Stimulated activated CD8-positive, alpha-beta memory T cell treated with anti-CD3 and anti-CD28 coated beads, Interleukin-4, amount 100 ng/mL, for 48 hours (primary cell): ENCODE measurements around the gene RGP1.

Experiments used
- DNase-seq: peaks from one replicate; pipeline ENCODE4 v3.0.0-alpha.2; 2020

The RGP1 gene

DNA sequence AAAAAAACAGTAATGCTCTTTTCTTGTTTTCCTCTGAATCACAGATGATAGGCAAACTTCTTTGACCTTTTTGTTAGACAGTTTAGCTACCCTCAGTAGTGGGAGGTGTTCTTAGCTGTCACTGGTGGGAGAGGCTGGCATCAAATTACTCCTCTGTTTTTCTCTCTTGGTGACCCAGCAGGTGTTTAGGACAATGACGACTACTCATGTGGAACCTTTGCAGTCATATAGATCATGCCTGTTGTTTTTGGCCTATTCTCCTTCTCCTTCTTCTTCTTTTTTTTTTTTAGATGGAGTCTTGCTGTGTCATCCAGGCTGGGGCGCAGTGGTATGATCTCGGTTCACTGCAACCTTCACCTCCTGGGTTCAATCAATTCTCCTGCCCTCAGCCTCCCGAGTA is 26.9 kb downstream of the RGP1 start:
- no peak for DNase-seq

DNA sequence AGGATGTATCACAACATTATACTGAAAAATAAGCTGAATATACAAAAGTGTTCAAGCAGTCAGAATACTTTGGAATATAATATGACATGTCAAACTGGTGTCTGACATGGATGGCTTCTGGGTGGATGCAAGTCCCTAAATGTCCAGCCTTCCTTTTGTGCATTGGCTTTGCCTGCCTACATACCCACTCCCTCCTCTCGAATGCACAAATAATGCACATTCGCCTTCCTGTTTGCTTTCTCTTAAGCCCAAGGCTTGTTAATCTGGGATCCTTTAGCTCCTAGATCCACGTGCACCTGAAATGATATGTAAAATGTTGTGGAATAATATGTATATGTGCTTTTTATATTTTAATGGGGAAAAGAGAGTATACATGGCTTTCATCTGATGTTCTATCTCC is 29.4 kb downstream of the RGP1 start:
- no peak for DNase-seq

DNA sequence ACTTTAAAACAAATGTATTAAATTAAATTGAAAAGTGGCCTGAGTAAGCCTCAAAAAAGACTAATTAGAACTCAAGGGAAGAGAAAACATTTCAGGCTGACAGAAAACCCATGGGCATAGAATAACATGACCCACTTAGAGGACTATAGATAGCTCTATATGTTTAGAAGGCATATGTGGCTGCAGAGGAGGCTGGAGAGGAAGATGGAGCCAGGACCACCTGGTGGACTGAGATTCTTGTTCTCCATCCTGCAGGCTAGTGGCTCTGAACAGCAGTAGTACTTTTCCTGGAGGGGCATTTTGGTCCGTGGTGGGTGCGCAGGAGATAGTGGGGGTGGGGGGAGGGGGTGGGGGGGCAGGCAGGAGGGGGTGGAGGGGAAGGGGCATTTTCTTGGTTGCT is 32.0 kb downstream of the RGP1 start:
- no peak for DNase-seq

DNA sequence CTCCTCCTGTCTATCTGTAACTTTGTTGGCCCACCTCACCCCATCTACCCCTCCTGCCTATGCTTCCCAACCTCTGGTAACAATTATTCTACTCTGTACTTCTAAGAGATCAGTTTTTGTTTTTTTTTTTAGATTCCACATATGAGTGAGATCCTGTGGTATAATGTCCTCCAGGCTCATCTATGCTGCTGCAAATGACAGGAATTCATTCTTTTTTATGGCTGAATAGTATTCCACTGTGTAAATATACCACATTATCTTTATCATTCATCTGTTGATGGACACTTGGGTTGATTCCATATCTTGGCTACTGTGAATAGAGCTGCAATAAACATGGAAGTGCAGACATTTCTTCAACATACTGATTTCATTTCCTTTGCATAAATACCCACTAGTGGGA is 34.3 kb downstream of the RGP1 start:
- DNase-seq: no peak

DNA sequence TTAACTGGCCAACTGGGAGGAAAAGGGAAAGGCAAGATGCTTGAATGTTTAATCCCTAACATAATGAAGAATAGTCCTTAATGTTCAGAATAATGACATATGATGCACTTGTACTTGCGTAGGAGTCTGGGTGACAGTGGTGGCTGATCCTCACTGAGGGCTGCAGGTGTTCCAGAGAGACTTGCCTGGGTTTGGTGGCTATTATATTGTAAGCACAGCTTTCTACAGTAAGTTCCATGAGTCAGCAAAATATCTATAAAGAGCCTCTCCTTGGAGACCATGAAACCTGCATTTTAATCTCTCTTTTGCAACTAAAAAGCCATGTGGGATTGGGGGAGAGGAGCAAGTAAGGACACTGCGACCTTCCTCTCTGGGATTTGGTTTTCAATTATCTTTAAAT is 40.5 kb downstream of the RGP1 start:
- DNase-seq: no peak

DNA sequence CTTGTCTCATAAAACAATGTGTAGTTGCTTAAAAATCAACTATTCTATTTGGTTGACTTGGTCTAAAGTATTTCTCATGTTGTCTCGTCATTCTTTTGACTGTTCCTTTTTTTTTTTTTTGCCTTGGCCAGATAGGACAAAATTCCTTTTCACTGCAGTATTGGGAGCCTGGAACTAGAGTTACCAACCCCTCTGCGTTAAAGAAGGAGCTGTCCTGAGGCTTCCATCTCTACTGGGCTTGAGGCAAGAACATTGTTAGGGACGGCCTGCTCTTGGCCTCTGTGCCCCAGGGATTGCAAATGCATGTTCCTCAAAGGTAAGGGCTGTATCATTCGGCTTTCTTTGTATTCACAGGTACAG is 40.9 kb downstream of the RGP1 start:
- DNase-seq: no peak

DNA sequence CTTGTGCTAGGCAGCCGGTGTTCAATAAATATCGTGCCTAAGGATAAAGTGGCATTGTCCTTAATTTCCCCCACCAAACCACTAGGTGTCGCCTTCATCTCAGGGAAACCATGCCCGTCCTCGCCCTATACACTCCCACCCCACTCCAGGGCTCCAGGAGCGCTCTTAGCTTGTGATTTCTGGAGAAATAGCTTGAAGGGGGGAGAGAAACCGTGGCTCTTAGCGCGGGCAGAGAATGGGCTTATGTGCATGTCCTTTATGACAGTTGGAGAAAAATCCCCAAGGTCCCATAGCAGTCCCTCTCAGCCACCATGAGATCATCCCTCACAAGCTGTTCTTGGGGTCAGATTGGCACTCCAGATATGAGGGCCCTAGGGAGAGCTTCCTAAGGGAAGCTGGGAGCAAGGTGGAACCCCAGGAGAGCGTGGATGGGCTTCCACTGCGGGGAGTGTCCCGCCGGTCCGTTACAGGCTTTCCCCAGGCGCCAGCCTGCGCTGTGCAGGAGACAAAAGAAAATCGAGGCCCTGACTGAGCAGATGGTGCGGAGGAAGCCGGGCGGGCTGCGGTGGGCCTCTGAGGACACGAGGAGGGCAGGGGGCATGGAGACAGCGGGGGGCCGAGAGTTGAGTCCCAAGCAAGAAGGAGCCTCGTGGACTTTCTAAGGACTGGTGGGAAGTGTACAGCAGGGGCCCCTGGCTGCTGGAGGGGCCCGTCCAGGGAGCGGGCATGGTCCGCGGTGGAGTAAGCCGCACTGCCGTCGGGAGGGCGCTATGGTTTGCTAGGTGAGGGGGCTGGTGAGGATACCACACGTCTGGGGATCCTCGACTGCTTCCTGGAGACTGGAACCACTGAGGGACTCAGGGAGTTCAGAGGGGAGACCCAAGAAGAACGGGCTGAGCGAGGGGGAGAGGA is 41.6 kb downstream of the RGP1 start:
- DNase-seq: peak; percentile 60

DNA sequence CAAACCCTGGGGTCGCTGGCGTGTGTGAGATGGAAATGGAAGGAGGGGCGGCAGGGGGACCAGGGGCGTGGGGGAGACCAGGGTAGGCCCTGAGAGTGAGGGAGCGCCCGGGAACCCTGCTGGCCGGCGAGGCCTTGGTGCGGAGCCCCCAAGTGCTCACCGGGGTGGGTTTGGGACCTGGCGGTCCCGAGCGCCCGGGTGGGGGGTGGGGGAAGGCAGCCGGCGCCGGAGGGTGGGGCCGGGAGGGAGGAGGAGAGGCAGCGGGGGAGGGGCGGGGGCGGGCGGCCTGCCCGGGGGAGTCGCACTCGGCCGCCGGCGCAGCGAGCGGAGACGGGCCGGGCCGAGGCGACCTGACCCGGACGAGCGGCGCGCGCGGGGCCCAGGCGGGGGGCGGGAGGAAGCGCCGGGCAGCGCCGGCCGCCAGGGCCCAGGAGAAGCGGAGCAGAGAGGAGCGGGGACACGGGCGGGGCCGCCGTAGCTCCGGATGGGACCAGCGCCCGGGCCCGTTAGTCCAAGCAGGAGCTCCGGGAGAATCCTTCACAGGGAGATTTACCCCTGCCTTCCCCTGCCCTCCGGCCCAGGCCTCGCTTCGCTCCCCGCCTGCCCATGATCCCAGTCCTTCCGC is 42.3 kb downstream of the RGP1 start, which contains the start of gene NPR2:
NPR2 (plus strand) TSS at position 295 of the 625 bp plus-strand sequence. CDS start 818 bp downstream, outside the sequence.
- no peak for DNase-seq

DNA sequence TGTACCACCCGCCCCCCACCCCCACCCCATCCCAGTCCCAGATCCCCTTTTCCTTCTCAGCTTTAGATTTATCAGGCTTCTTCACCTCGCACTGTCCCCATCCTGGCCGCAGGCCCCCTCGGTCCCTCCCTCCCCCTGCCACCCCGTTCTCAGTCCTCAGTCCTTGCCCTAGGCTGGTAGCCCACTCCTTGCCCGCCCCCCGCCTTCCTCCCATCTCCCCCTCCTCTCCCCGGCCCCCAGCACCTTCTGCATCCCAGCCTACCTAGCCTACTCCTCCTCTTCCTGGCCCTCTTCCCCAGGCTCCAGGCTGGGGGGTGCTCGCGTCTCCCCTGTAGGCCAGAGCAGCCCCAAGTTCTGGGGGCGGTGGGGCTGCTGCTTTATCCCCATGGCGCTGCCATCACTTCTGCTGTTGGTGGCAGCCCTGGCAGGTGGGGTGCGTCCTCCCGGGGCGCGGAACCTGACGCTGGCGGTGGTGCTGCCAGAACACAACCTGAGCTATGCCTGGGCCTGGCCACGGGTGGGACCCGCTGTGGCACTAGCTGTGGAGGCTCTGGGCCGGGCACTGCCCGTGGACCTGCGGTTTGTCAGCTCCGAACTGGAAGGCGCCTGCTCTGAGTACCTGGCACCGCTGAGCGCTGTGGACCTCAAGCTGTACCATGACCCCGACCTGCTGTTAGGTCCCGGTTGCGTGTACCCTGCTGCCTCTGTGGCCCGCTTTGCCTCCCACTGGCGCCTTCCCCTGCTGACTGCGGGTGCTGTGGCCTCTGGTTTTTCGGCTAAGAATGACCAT is 43.1 kb downstream of the RGP1 start:
- DNase-seq: no peak

DNA sequence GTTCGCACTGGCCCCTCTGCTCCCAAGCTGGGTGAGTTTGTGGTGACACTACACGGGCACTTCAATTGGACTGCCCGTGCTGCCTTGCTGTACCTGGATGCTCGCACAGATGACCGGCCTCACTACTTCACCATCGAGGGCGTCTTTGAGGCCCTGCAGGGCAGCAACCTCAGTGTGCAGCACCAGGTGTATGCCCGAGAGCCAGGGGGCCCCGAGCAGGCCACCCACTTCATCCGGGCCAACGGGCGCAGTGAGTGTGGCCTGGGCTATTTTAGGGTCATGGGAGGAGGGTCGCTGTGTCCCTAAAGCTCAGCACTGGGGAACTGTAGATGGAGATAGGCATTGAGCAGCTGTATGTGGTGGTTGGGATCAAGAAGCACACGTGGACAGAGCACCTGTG is 43.7 kb downstream of the RGP1 start:
- no peak for DNase-seq

DNA sequence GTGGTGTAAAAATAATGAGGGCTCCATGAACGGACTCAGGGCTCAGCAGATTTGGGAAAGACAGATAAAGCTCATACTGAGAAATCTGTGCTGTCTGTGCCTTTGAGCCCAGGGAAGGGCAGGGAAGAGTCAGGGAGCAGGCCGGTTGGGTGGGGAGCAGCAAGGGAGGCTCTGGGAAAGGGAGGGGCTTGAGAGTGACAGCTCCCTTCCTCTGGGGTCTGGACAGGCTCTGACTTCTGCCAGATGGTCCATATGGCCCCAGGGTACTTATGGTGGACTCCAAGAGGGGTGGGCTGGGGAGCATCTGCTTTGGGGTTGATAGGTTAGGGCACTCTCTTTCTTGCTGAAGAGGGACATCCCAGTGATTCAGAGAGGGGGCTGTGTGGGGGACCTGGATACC is 44.4 kb downstream of the RGP1 start:
- no peak for DNase-seq

DNA sequence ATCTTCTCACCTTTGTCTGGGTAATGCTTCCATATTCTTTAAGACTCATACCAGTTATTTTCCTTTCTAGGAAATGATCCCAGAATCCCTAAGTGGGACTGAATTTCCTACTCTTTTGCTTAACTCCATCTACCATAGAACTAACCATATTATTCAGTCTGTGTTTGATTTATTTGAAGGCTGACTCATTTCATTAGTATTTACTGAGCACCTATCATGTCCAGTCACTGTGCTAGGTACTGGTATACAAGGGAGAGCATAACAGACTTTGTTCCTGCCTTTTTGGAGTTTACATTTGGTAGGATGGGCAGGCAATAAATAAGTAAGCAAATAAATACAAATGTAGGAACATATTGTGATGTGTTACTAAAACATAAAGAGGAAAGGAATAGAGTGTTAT is 46.6 kb downstream of the RGP1 start:
- no peak for DNase-seq

DNA sequence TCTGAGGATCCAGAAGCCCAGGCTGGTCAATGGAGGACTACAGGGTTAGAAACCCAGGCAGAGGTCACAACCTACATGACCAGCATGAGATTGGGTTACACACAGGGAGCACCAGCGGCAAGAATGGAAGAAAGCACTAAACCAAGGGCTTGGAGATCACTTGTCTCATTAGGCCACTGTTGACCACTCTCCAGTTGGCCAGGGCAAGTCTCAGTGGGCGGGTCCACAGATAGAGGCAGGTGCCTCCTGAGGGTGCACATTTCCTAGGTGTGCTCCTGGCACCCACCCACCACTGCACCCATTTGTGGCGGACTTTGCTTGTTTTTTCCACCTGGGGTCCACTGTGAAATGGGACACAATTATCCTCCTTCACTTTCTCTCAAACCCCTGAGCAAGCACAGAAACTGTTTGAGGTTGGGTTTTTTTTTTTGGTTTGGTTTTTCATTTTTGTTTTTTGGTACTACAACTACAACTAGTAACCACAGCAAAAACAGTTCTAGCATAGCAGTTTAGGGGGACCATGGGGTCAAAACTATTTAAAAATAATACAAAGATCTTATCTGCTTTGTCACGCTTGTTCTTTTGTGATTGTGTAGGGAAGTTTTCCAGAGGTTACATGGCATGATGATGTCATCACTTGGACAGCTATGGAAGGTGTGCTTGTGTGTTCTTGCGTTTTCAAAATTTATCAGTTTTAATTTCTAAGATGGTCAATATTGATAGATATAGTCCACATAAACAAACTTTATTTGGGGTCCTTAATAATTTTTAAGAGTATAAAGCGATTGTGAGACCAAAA is 48.4 kb downstream of the RGP1 start:
- DNase-seq: peak; percentile 14

DNA sequence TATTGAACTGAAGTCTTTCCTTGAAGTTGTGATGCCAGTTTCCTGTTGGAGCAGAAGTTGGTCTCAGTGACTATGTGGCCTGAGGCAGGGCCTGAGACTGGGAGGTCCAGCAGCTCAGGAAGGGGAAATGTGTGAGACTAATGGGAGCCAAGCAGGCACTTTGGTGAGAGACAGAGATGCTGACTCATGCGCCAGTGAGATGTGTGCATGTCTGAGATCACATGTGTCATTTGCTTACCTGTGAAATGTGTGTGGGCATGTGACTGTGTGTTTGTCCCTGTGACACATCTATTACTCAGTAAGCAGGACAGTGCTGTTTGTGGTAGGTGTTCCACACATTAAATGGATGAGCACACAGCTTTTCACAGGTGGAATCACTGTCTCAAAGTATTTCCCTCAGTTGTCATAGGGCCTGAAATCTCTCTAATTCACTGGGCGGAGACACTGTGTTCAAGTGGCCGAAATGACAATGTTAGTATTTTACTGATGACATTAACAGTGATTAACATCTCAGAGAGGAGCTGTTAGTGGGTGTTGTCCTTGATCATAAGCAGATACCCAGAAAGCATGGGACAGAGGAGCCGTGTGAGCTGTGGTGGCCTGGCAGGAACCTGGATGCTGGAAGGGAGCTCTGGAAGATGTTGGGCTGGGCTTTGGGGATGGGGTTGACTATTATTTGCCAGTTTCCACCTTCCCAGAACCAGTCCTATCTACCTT is 49.7 kb downstream of the RGP1 start:
- peak; percentile 55 for DNase-seq

DNA sequence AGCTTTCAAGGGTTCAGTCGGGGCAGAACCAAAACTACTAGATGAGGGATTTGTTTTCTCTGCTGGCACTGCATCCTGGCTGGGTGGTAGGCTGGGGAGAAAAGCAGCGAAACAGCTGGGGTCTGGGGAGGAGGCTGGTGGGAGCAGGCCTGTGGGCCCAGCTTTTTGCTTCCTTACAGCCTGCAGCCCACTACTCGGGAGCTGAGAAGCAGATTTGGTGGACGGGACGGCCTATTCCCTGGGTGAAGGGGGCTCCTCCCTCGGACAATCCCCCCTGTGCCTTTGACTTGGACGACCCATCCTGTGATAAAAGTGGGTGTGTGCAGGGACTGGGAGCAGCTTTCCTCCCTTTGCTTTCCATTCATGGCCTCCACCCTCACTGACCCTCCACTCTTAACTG is 51.4 kb downstream of the RGP1 start:
- DNase-seq: no peak

DNA sequence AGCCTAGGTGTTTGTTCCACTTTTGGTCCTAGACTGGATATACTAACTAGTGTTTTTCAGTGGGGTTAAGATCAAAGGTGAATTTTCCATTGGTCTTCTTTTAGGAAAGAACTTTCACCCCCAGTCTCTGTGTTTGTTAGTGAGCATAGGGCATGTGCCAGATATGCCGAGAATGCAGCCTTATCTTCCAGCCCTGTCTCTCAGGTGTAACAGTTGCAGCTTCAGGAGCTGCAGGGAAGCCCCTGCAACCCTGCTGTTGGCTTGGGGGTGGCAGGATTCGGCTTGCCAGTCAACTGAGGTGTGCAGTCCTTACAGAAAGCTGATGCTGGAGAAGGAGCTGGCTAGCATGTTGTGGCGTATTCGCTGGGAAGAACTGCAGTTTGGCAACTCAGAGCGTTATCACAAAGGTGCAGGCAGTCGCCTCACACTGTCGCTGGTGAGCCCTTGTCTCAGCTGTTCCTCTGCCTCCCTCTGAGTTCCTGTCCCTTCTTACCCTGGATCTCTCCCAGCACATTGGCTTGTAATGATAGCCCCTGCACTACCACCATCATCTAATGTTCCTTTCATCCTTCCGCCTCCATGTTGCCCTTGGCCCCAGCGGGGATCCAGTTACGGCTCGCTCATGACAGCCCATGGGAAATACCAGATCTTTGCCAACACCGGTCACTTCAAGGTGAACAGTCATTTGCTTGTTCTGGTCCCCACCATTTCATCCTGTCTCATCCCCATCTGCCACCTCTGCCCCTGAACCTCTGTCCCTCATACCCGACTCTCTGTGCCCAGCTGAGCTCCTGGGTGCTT is 52.4 kb downstream of the RGP1 start:
- no peak for DNase-seq

DNA sequence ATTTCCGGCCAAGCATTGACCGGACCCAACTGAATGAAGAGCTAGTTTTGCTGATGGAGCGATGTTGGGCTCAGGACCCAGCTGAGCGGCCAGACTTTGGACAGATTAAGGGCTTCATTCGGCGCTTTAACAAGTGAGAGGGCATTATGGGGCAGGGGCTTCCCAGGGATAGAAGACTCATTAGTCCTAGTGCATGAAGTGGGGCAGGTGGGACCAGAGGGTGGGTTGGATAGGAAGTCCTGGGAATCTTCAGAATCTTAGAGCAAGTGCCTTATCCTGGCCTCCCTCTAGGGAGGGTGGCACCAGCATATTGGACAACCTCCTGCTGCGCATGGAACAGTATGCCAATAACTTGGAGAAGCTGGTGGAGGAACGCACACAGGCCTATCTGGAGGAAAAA is 57.0 kb downstream of the RGP1 start:
- DNase-seq: peak; percentile 13
